CD4-positive, alpha-beta T cell treated with Interleukin-4 for 4 hours (primary cell): ENCODE data around the gene CHST1.

Experiments used
- DNase-seq: peaks from one replicate; pipeline ENCODE4 v3.0.0-alpha.2; 2020

CHST1 gene

DNA sequence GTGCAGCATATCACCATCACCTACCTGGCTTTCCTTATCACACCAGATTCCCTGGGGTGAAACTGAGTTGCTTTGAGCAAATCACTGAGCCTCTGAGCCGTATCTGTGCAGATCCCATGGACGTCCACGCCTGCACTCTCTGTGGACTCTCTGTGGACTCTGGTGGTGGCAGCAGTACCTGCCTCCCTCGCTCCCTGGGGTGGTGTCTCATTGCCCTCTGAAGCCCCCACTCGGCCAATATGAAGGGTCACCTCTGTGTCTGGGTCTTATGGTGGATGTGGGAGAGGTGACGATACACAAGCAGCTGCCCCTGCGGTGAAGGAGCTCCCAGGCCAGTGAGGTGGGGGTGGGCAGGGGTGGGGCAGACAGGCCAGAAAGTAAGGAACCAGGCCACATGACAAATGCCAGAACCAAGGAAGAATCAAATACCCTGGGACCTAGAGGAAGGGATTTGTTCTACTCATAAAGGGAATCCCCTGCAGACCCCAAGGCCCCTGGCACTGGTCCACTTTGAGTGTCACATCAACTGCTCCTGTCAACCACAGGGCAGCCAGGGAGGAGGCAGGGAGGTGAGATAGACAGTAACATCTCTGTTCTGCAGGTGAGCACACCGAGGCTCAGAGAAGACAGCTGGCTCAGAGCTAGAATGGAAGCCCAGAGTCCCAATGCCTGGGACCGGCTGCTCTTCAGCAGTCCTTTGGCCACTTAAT, 9.2 kb upstream of the CHST1 start:
- no peak for DNase-seq

GRCh38 chr11:45673441-45673840, 8.0 kb upstream of the CHST1 start:
- no peak for DNase-seq

DNA sequence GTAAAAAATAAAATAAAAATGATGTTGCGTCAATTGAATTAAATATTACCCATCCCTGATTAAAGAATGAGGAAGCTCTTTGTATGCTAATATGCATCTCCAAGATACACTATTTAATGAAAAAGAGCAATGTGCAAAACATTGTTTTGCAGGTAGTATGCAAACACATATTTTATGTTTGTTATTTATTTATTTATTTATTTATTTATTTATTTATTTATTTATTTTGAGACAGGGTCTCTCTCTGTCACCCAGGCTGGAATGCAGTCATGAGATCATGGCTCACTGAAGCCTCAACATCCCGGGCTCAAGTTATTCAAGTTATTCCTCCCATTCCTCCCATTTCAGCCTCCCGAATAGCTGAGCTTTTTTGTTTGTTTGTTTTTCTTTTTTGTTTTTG, 7.2 kb upstream of the CHST1 start:
- no peak for DNase-seq

DNA sequence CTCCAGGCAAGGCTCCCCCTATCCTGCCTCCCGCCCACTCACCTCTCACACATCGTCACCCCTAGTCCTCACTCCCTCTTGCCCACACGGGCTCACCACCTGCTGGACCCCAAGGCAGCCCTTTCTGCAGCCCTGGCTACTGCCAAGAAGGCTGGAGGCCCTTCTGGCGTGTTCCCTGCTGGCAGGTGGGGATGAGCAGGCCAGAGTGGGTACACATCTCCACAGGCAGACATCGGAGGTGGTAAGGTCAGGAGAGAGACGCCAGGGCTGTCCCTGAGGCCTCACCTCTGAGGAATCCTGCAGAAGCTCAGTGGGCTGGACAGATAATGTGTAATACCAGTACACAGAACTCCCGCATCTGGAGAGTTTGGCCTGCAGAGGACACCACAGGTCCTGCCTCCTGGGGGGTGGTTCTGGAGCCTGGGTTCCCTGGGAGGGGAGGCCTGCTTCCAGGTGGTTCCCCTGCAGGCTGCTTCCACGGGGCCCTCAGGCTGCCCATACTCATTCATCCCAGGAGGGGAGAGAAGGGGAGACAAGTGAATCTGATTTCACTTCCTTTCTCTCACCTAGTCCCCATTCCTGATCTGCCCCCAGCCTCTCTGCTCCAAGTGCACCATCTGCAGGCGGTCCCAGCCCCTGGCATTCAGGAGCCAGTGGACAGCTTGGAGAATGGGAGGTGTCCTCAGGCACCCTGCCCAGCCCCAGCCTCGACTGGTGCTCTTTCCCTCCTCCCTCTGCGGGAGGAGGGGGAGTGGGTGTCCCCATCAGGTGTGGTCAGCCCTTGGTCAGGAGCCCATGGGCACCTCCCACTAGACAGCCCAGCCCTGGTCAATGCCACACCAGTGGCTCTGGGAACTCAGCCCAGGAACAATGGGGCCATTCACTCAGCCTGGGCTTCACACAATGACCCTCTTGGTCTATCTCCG, 6.1 kb upstream of the CHST1 start:
- DNase-seq: no peak

DNA sequence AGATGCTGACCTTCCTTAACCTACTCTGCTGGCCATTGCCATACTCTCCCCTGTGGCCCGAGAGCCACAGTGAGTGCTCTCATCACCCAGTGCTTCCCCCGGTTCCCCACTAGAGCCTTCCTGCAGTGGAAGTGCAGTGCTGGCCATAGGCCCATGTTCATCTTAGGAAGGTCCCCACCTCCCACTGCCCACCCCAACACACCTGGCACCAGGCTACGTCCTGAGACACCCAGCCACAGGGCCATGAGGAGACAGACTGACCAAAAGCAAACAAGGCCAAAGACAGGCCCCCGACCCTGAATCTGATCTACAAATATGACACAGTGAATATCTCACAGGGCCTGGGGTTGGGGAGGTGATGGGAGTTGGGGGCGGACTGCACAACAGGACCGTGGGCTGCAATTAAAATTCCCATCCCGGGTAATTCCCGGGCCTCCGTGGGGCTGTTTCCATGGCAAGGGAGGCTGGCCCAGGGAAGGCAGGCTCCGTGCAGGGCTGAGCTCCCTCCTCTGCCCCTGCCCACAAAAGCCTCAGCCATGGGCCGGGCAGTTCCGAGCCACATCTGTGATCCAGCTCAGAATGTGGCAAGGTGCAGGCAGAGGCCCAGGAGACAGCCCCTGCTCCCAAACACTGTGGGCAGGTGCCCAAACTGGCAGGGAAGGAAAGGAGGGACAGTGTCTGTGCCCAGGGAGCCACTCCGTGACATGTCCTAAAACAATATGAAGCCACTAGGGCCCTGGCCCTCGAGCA, 5.1 kb upstream of the CHST1 start:
- DNase-seq: no peak

DNA sequence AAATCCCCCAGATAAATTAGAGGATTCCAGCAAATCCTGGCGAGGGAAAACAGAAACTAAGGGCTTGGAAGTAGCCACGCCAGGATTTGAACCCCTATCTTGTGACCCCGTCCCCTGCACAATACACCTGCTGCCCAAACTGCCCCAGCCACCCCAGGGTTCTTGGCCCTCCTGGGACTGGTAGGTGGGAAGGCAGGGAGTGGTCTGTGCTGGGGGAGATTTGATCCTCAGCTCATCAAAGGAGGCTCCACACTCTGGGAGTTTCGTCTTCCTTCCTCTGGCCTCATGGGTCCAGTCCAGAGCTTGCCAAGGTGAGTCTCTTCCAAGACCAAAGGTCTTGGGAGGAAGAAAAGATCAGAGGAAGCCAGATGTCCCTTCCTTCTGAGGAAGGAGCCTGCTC, 4.5 kb upstream of the CHST1 start:
- DNase-seq: no peak

DNA sequence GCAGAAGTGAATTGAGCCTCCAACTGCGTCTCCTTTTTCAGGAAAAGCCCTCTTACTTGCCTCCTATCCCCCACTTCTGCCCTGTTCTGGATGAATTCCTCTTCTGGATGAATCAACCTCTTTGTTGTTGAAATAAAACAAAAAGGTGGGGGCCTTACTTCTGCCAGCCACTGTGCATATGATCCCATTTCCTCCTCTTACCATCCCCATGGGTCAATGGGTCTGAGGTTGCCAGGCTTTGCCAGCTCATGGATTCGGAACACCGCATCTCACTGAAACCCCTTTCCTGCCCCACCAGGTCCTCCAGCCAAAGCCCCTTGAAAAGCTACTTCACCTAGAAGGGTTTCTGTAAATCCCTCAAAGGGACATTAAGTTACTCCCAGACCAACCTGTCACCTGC, 3.7 kb upstream of the CHST1 start:
- DNase-seq: no peak

DNA sequence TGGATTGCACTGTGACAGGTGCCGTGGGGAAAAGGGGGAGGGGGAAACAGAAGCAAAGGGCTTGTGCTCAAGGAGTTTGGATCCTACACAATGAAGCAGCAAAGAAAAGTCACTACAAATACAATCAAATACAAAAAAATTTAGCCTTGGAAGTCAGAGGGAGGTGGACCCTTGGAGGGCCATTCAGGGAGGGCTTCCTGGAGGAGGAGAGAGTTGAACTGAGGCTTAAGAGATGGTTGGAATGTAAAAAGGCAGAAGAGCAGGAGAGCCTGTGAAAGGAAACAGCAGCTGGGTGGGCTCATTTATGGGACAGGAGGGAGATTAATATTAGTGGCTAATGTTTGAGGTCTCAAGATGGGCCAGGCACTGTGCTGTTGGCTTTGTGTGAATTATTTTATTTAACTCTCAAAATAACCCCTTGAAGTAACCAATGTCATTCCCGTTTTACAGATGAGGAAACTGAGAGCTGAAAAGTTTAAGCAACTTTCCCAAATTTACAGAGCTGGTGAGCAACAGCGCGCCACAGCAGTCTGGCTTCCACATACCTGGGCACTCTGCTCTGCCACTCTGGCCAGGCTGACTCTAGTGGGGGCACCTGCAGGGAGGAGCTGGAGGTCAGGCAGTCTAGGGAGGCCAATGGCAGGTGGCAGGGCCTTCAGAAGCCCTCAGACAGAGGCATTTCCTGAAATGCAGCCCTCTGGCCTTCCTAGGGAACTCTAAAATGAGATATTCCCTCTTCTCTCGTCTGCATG, 2.7 kb upstream of the CHST1 start:
- DNase-seq: no peak

DNA sequence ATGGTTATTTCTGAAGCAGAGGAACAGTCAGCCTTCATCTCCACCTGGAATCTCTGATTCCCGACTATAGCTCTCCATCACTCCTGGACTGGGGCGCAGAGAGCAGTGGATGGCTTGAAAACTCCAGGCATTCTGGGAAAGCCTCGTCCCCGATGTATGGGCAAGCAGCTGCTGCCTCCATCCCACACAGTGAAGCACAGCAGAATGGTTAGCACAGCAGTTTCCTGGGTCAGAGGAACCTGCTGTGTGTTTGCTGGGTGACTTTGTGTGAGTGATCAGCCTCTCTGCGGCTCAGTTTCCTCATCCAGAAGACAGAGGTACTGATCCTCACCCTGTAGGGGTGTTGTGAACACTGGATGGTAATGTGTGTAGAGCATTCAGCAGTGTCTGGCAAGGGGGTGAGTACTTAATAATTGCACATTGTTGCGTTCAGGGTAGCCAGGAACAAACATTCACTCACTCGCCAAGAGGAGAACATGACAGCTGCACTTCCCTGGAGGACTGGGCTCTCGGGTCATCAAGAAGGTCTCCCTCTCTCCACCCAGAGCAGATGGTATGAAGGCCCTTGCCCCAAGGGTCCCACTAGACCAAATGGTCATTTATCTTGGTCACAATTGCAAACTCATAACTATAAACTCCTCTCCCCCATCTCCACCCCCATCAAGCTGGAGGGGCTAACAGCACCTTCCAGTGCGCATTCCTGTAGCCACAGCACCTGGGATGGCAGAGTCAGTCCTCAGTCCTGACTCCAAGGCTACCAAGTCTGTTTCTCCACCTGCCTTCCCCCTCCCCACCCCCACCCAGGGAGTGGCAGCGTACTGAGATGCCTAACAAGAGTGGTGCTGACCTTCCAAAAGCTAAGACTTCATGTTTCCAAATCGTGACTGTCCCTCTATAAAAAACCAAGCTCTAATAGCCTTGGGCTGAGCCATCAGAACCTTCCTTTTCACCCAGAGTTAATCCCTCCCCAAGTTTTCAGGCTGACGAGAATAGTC, 1.5 kb upstream of the CHST1 start:
- no peak for DNase-seq

DNA sequence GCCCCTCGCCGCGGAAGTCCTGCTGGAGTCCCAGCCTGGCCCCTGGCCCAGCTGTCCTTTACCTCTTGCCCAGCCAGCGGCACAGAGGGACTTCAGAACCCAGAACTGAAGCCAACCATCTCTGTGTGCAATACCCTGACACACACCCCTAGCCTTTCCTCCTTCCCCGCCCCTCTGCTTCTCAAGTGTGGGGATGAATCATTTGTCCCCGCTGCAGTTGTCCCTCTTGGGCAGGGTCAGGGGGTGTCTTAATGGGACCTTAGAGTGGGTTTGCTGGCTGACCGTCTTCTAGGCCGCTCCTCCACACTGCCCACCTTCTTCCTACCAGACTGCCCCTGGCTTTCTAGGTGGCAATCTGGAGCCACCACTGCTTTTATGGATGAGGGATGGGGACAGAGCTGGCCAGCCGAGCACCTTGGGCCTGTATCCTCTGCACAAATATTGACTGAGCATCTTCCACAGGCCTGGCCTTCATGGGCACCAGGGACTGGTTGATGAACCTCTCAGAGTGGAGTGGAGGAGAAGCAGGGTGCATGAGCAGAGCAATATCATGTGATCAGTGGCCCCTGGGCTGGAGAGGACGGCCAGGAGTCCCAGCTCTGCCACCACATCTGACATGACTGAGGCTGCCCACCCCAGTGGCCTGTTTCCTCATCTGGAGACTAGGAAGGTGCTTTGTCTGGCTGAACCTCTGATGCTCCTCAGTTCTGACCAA, 668 bp upstream of the CHST1 start:
- DNase-seq: no peak

DNA sequence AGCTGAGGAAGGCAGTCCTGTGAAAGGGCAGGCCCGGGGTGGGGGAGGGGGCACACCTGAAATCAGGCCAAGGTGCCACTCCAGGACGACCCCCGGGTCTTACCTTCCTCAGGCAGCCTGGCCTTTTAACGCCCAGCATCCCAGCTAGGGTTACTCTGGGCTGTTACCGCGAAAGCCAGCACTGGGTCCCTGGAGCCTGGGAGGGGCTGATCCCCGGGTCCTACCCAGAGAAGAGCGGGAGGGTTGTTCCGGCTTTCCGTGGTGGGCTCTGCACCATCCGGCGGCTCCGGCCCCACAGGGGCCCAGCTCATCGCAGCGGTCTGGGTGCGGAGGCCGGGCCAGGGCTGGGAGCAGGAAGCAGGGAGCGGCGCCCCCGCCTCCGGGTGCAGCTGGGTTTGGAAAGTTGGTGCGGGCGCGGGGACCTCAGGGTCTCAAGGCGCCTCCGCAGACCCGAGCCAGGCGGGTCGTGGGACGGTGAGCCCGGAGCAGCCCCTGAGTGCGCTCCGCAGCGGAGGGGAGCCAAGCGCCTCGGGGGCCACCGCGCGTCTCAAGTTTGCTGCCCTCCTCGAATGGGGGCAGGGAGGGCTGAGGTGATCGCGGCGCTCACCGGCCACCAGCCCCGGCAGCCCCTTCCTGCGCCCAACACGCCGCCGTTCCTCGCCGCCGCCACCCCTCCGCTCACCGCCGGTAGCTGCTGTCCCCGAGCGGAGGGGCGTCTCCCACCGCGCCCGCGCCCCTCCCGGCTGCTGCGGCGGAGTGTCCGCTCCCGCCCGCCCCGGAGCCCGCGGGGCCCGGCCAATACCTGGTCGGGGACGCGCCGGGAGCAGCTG, 831 bp downstream of the CHST1 start:
- no peak for DNase-seq

DNA sequence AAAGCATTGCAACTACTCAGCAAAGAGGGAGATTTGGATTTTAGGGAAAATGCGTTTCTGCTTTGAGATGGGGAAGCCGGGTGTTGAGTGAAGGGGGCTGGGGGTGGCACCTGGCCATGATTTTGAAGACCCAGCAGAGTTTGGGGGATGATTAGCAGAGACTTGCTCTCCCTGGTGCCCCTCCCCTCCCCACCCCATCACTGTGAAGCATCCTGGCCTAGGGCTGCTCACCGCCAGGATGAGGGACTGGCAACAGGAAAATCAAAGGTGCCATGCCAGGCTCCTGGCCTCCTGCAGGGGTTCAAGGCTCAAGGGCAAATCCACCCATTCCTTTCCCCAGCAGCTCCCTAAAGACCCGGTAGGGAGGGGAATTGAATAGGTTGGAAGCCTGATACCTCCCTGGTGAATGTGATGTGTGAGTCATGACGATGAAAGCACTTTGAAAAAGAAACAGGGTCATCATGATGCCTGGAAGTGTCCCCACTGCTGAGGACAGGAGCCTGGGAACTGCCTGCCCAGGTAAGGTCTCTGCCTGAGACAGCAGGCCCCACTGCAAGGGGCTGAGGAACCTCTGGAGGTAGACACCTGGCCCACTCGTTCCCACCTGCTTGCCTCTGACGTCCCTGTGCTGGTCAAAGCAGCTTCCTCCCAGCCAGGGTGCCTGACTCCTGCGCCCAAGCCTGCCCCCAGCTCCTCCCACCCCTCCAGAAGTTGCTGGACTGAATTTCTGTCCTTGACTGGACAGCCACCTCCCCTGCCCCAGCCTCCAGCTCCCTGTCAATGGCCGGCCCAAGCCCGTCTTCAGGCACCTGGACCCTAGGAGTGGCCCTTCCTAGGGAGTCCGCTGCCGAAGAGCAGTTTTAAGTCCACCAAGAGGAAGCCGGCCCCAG, 1.7 kb downstream of the CHST1 start:
- no peak for DNase-seq

- DNase-seq: no peak
Observed at GRCh38 chr11:45662665-45663485, 2.5 kb downstream of the CHST1 start.

DNA sequence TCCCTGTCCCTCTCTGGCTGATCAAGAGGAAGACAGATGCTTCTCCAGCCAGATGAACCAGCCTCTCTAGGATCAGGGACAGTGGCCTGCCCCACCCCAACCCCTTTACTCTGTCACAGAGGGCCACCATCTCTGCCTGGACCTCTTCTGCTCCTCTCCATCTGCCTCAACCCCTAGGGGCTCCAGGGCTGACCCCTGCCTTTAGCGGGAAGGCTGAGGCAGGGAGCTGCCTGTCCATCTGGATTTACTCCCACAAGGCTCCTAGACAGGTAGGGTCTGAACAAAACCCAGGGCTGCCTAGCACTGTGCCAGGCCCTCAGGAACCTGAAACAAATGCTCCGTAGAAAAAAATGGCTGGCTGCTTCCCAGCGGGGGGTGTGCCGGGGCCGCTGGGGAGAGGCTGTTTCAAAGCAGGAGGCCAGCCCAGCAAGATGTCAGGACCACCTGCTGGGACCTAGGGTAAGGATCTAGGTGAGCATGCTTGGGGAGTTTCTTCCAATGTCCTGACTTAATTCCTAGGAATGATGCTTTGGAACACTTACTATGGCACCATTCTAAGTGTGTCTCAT, 3.2 kb downstream of the CHST1 start:
- no peak for DNase-seq

DNA sequence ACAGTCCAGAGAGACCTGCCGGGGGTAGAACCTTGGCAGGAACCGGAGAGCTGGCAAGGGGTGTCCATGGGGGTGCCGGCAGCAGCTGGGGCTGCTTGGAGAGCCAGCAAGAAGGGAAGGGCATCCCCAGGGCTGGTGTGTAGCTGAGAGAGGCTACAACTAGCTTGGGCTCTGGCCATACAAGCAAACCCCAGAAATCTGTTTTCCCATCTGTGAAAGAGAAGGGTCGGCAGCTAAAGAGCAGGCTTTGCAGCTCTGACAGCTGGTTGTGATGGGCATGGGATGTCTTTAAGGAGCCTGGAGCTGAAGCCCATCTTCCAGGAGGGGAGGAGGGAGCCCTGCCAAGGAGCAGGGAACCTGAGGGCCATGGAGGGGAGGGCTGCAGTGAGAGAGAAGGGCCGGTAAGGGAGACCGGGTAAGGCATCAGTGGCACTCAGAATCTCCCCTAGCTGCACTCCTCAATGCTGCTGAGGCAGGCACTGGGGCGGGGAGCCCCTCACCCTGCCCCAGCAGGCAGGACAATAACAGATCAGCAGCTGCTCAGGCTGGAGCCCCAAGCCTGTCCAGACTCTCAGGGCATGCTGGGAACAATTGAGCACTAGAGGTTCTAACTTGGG, 3.9 kb downstream of the CHST1 start:
- no peak for DNase-seq

DNA sequence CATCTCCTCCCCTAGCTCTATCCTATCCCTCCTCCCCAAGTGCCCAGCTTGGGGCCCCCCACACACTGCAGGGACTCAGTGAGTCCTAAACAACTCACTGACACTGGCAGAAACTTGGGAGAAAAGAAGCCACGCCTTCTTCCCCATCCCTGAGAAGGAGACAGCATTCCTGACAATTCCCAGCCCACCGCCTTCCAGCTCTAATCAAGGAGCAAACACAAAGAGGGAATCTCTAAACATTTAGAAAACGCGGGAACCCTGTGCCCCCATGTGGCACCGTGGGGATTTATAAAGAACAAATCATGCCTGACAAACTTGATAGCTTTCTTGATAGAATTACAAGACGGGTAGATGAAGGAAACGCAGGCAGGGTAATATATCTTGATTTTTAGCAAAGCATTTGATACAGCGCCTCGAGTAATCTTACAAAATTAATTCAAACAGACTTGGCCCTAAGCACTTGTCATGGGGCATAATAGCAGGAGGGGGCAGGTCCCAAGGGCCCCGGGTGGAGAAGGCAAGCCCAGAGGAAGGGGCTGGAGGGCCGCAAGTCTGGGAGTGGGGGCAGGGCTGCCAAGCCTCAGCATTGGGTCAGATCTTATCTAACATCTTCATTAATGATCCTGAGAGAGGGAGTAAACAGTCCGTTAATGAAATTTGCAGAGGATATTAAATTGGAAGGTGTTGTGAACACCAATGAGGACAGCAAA, 4.5 kb downstream of the CHST1 start:
- no peak for DNase-seq

- no peak for DNase-seq
Observed at GRCh38 chr11:45659818-45660160, 5.6 kb downstream of the CHST1 start.
